SJSA1 (cell line): ENCODE results near the gene TBCA. TPM values are rescaled to one million over a fixed set of nuclear protein-coding genes. Genes with fewer than 3 reads are reported as not detected.
"Not testable (repeated sequence)": the region's sequence is repeated elsewhere in the genome, so short reads cannot be mapped to it uniquely, and the experiment has no call there.

Experiments used
- DNase-seq, 2 experiments: peaks; one replicate each; pipeline ENCODE4 v3.0.0-alpha.2; 2015 to 2020; ENCODE audit warnings: low spot score in 2 of 2, low read depth in 1 of 2
- H3K27ac ChIP-seq: fragments of 250-450 bp; sonication (Bioruptor Pico); 2 replicates; pipeline ENCODE4 v1.5.1; 2020; ENCODE audit warnings: mild to moderate bottlenecking, moderate library complexity
- H3K27me3 ChIP-seq: fragments of 250-450 bp; sonication (Bioruptor Pico); replicated peaks from 2 replicates; pipeline ENCODE4 v1.5.1; 2020; ENCODE audit warnings: mild to moderate bottlenecking, moderate library complexity
- H3K36me3 ChIP-seq: fragments of 250-450 bp; sonication (Bioruptor Pico); 2 replicates; pipeline ENCODE4 v1.5.1; 2020; ENCODE audit warnings: mild to moderate bottlenecking
- H3K4me1 ChIP-seq: fragments of 250-450 bp; sonication (Bioruptor Pico); replicated peaks from 2 replicates; pipeline ENCODE4 v1.6.1; 2021; ENCODE audit warnings: mild to moderate bottlenecking
- H3K4me3 ChIP-seq: fragments of 250-450 bp; sonication (Bioruptor Pico); 2 replicates; pipeline ENCODE4 v1.5.1; 2020; ENCODE audit warnings: mild to moderate bottlenecking
- H3K9me3 ChIP-seq: fragments of 250-450 bp; sonication (Bioruptor Pico); replicated peaks from 2 replicates; pipeline ENCODE4 v1.5.1; 2020; ENCODE audit warnings: mild to moderate bottlenecking
- total RNA-seq: library from RNA; depleted of rRNA; stranded (reverse); fragments of >200 nt; shearing (Covaris generic); gene quantifications from 2 replicates; pipeline ENCODE4 v1.2.3, GENCODE V29; 2014

TBCA gene
- total RNA-seq, 1 experiment from 2014 or later = 167 TPM

DNA sequence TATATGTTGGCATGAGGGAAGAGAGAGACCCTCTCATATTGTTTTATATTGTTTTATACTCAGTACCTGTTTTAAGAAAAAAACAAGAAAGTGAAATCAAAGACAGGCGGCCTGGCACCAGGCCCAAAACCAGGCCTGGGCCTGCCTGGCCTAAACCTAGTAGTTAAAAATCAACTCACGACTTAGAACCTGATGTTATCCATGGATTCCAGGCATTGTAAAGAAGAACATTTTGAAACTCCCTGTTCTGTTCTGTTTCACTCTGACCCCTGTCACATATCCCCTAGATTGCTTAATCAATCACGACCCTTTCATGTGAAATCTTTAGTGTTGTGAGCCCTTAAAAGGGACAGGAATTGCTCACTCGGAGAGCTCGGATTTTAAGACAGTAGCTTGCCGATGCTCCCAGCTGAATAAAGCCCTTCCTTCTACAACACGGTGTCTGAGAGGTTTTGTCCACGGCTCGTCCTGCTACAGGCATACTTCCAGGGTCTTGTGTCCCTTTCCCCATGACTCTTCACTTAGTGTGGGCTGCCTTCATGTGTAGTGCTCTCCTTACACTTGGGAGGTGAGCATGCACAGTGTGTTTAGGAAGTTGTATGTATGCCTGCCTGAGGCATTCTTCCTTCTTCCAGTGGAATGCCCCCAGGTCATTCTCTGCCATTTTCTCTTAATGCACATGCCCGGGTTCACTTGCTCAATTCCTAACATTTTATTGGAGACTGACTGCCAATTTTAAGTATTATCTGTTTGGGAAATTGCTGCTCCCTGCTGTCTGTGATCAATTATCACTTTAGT, 17.8 kb downstream of the TBCA start:
- no peak overlapping the region for H3K27ac ChIP-seq
- H3K36me3 ChIP-seq = peaks cover 19% of the 10 kb centered on the region
- DNase-seq = no peak
- H3K27me3 ChIP-seq = no peaks in the 10 kb centered on the region
- H3K9me3 ChIP-seq = no peaks in the 10 kb centered on the region
- H3K4me1 ChIP-seq = no peaks in the 10 kb centered on the region
- H3K4me3 ChIP-seq = no peak overlapping the region

DNA sequence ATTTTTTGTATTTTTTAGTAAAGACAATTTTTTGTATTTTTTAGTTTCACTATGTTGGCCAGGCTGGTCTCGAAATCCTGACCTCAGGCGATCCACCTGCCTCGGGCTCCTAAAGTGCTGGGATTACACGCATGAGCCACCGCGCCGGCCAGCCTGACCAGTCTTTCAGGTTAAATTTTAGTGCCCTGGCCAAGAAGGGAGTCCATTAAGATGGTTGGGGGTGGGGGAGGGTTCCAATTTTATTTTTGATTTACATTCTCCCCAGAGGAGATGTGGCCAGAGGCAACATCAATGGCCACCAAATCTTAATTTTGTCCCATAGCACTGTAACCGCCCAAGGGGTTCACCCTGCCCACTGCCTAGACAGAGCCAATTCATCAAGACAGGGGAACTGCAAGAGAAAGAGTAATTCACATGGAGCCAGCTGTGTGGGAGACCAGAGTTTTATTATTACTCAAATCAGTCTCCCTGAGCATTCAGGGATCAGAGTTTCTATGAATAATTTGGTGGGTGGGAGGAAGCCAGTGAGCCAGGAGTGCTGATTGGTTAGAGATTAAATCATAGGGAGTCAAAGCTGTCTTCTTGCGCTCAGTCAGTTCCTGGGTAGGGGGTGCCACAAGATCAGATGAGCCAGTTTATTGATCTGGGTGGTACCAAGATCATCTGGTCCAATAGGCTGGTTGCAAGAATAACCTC, 24.7 kb downstream of the TBCA start:
- Histone ChIP-seq H3K9me3 (no peaks in the 10 kb centered on the region), H3K4me3 (no peak overlapping the region), H3K27me3 (no peaks in the 10 kb centered on the region), H3K36me3 (no peaks in the 10 kb centered on the region; the same call in 1 of the 2 replicates), H3K4me1 (no peaks in the 10 kb centered on the region), H3K27ac (no peak overlapping the region)
- DNase-seq = no peak

DNA sequence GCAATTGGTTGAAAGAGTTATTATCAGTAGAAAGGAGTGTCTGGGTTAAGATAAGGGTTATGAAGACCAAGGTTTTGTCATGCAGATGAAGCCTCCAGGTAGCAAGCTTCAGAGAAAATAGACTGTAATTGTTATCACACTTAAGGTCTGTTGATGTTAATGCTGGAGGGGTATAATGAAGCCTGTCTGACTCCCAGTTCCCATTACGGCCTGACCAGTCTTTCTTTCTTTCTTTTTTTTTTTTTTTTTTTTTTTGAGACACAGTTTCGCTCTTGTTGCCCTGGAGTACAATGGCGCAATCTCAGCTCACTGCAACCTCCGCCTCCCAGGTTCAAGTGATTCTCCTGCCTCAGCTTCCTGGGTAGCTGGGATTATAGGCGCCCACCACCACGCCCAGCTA, 25.2 kb downstream of the TBCA start:
- not testable (repeated sequence) for H3K4me3 ChIP-seq, H3K36me3 ChIP-seq, H3K4me1 ChIP-seq, H3K27ac ChIP-seq, H3K27me3 ChIP-seq, H3K9me3 ChIP-seq, DNase-seq

DNA sequence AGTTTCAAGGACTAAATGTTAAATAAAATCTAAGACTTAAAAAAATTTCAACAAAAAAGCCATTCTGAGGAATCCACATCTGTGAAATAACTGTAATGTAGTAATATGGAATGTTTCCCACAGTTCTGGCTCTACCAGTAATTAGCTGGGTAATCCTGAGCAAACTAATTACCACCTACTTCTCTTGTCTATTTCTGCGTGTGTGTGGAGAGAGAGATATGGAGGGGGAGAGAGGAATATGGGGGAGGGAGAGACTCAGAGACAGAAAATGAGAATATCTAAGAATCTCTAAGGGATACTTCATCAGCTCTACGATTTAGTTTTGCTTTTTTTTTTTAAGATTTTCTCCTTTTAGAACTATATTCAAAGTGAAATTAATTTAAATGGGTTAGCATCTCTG, 28.0 kb downstream of the TBCA start:
- H3K27me3 ChIP-seq = no peaks in the 10 kb centered on the region
- H3K4me1 ChIP-seq = no peaks in the 10 kb centered on the region
- no peak overlapping the region for H3K4me3 ChIP-seq
- no peaks in the 10 kb centered on the region for H3K9me3 ChIP-seq
- H3K27ac ChIP-seq = no peak overlapping the region
- no peak for DNase-seq
- peaks cover 8% of the 10 kb centered on the region; the same call in 1 of the 2 replicates for H3K36me3 ChIP-seq

DNA sequence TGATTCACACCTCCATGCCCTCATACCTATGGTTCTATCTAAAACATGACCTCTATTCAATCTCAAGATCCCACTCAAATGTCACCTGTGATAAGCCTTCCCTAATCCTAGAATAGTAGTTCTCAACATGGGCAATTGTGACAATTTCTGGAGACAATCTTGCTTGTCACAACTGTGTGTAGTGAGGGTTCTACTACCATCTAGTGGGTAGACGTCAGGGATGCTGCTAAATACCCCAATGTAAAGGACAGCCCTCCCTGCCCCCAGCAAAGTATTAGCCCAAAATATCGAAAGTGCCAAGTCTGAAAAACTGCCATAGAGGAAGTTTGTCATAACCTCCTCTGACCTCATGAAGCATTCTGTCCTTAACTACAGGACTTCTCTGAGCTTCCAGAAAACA, 32.0 kb downstream of the TBCA start:
- H3K9me3 ChIP-seq = no peaks in the 10 kb centered on the region
- H3K4me1 ChIP-seq = no peaks in the 10 kb centered on the region
- H3K27ac ChIP-seq = no peak overlapping the region
- H3K4me3 ChIP-seq = no peak overlapping the region
- no peak for DNase-seq
- peaks cover 11% of the 10 kb centered on the region for H3K36me3 ChIP-seq
- H3K27me3 ChIP-seq = no peaks in the 10 kb centered on the region

DNA sequence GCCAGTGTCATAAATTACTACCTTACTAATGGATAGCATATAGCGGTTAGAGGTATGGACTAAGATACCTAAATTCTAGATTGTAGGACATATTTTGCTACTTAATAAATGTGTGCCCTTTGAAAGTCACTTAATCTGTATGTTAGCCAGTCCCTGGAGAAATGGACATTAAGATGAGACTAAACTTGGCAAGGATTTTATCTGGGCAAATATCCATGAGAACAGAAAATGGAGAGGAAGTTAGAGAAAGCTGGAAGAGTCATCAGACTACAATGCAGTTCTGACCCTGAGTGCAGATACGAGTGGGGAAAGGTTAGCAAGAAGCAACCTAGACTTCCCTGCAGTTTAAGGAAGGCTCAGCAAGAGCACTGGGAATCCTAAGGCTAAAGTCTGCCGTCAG, 33.0 kb downstream of the TBCA start:
- Histone ChIP-seq H3K27ac (no peak overlapping the region), H3K36me3 (peaks cover 14% of the 10 kb centered on the region), H3K27me3 (no peaks in the 10 kb centered on the region), H3K9me3 (no peaks in the 10 kb centered on the region), H3K4me1 (no peaks in the 10 kb centered on the region), H3K4me3 (no peak overlapping the region)
- no peak for DNase-seq

DNA sequence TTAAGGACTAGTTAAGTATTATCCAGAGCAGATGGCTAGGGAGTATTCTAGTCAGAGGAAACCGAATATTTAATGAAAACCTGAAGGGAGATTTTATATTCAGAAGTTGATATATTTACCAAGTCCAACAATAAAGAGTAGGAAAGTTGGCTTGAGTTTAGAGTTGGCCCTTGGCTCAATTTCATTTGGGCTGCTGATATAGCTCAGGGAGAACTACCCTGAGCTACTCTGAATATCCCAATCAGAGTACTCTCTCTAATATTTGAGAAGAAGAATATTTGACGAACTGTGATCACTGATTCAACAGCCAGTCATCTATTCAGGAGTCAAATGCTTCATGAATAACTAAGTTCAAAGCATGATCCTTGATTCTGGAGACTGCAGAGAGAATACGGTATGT, 34.5 kb downstream of the TBCA start:
- DNase-seq = no peak
- Histone ChIP-seq H3K36me3 (peaks cover 14% of the 10 kb centered on the region), H3K9me3 (no peaks in the 10 kb centered on the region), H3K27ac (no peak overlapping the region), H3K4me3 (no peak overlapping the region), H3K4me1 (no peaks in the 10 kb centered on the region), H3K27me3 (no peaks in the 10 kb centered on the region)

DNA sequence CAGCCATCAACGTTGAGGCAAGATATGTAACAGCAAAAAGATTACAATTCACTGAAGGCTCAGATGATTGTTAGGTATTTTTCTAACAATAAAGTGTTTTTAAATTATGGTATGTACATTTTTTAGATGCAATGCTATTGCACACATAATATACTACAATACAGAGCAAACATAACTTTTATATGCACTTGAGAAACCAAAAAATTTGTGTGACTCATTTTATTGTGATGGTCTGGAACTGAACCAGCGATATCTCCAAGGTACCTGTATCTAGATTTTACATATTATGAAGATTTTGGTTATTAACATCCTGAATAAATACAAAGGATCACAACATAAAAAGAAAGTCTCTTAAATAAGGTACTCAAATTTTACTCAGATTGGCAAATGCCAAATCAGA, 41.3 kb downstream of the TBCA start:
- no peak overlapping the region for H3K4me3 ChIP-seq
- H3K27me3 ChIP-seq = 0 out of 2 replicates have a peak, but pooled peaks cover 3% of the 10 kb centered on the region
- no peak overlapping the region for H3K27ac ChIP-seq
- H3K4me1 ChIP-seq = no peaks in the 10 kb centered on the region
- H3K36me3 ChIP-seq = peaks cover 26% of the 10 kb centered on the region
- peaks cover 6% of the 10 kb centered on the region for H3K9me3 ChIP-seq
- DNase-seq = no peak

DNA sequence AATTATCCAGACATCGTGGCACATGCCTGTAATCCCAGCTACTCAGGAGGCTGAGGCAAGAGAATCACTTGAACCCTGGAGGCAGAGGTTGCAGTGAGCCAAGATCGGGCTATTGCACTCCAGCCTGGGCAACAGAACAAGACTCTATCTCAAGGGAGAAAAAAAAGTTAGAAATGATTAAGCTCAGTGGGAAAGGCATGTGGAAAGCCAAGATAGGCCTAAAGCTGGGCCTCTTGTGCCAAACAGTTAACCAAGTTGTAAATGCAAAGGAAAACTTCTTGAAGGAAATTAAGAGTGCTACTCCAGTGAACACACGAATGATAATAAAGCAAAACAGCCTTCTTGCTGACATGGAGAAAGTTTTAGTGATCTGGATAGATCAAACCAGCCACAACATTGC, 43.0 kb downstream of the TBCA start:
- H3K27me3 ChIP-seq = 0 out of 2 replicates have a peak, but pooled peaks cover 3% of the 10 kb centered on the region
- no peak overlapping the region for H3K4me3 ChIP-seq
- H3K4me1 ChIP-seq = no peaks in the 10 kb centered on the region
- no peak for DNase-seq
- no peak overlapping the region for H3K27ac ChIP-seq
- peaks cover 22% of the 10 kb centered on the region for H3K36me3 ChIP-seq
- H3K9me3 ChIP-seq = peaks cover 6% of the 10 kb centered on the region

DNA sequence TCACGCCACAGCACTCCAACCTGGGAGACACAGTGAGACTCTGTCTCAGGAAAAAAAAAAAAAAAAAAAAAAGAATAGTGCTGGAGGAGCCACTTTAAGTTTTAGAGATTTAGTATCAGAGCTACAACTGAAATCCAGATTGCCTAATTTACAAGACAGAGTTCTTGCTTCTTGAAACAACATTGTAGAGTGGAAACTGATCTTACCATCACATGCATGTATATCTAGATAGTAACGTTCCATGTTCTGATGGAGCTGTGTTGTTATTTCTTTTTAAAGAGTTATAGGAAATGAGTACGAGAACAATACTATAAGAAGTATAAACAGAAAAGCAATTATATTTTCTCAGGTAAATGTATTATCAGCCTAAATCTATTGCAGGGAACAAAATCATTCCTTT, 48.9 kb downstream of the TBCA start:
- H3K27ac ChIP-seq = no peak overlapping the region
- no peaks in the 10 kb centered on the region for H3K9me3 ChIP-seq
- no peaks in the 10 kb centered on the region for H3K4me1 ChIP-seq
- peaks cover 2% of the 10 kb centered on the region; the same call in 1 of the 2 replicates for H3K36me3 ChIP-seq
- no peak for DNase-seq
- no peaks in the 10 kb centered on the region for H3K27me3 ChIP-seq
- no peak overlapping the region for H3K4me3 ChIP-seq

DNA sequence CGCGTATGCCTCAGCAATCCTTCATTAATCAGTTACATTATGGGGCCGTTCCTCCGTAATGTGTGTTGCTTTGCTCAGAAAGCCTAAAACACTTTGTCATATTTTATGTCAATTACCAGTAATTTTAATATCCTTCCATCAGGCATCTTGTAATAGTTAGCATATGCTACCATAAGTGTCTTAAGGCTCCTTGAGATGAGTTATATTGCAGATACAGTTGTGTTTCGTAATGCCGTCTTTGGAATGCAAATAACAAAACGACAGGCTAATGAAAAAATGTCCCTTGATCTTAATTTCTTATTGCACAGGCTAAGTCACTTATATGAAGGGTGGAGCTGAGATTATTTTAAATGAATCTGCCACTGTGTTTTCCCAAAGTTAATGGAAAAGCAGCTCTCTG, 50.5 kb downstream of the TBCA start:
- Histone ChIP-seq H3K9me3 (no peaks in the 10 kb centered on the region), H3K27ac (no peak overlapping the region)
- DNase-seq = no peak

DNA sequence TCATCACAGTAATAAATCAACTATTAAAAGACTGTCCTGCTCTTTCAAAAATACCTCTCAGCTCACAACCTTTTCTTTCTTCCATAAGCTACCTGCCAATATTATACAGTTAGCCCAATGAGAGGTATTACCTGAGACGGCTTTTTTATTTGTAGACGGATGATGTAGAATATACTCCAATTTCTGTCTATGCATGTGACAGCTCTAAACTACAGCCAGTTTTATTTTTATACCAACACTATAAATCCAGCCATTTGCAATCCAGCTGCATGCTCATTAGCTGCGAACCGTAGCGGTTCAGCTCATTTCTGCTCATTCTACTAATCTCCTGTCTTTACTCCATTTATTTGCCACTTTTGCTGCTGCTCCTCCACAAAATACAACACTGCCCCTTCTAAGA, 51.2 kb downstream of the TBCA start:
- no peaks in the 10 kb centered on the region for H3K36me3 ChIP-seq
- no peak for DNase-seq
- H3K4me1 ChIP-seq = no peaks in the 10 kb centered on the region
- no peak overlapping the region for H3K4me3 ChIP-seq
- no peak overlapping the region for H3K27ac ChIP-seq
- no peaks in the 10 kb centered on the region for H3K27me3 ChIP-seq
- no peaks in the 10 kb centered on the region for H3K9me3 ChIP-seq

More for the DNA sequence above, 50.5 kb downstream of the TBCA start:
- no peak overlapping the region for H3K4me3 ChIP-seq
- H3K27me3 ChIP-seq = no peaks in the 10 kb centered on the region
- no peaks in the 10 kb centered on the region for H3K36me3 ChIP-seq
- no peaks in the 10 kb centered on the region for H3K4me1 ChIP-seq

DNA sequence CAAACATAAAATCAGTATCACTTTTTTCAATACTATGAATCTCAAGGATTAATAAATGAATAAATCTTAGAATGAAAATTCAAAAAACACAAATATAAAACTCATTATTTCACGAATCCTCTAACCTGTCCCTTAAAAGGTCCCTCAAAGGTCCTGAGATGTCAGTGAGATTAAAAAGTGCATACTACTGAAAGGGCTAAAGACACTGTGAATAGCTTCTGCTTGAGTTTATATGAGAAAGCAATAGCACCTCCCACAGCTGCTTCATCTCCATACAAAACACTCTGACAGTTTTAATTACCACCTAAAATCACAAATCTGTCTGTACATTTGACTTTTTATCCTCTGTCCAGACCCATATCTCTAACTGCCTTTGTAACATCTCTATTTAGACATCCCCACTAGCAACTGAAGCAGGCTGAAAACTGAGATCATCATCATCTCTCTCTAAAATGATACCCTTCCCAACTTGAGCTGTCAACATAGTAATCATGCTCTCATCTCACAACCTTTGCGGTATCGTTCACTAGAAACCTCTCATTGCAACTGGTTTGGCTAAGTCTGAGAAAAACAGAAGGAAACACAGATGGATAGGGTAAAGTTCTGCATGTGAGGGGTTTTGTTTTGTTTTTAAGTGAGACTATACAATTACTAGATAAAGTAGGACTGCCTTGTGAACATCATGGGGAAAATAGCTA, 56.3 kb downstream of the TBCA start:
- Histone ChIP-seq H3K27ac (no peak overlapping the region), H3K4me1 (no peaks in the 10 kb centered on the region), H3K9me3 (no peaks in the 10 kb centered on the region), H3K4me3 (no peak overlapping the region), H3K36me3 (no peaks in the 10 kb centered on the region), H3K27me3 (no peaks in the 10 kb centered on the region)
- DNase-seq = no peak
